GM18858 (cell line): Measurements from ENCODE around the gene EXOC3L2.

Experiments used
- ATAC-seq: cut with Tn5 transposase; IDR thresholded peaks from one replicate; pipeline ENCODE4 v1.9.1; 2021; ENCODE audit not compliant: unreplicated experiment

EXOC3L2 gene

GRCh38 chr19:45162608-45163143 lies 82.5 kb downstream of the EXOC3L2 start:
- no peak for ATAC-seq
